HG03095 (cell line): ENCODE measurements around the gene MAML1.
"Not testable (repeated sequence)": the region's sequence is repeated elsewhere in the genome, so short reads cannot be mapped to it uniquely, and the experiment has no call there.

Experiments used
- ATAC-seq: cut with Tn5 transposase; IDR thresholded peaks from one replicate; pipeline ENCODE4 v1.9.1; 2021; ENCODE audit warnings: moderate library complexity; ENCODE audit not compliant: unreplicated experiment

Gene MAML1

DNA sequence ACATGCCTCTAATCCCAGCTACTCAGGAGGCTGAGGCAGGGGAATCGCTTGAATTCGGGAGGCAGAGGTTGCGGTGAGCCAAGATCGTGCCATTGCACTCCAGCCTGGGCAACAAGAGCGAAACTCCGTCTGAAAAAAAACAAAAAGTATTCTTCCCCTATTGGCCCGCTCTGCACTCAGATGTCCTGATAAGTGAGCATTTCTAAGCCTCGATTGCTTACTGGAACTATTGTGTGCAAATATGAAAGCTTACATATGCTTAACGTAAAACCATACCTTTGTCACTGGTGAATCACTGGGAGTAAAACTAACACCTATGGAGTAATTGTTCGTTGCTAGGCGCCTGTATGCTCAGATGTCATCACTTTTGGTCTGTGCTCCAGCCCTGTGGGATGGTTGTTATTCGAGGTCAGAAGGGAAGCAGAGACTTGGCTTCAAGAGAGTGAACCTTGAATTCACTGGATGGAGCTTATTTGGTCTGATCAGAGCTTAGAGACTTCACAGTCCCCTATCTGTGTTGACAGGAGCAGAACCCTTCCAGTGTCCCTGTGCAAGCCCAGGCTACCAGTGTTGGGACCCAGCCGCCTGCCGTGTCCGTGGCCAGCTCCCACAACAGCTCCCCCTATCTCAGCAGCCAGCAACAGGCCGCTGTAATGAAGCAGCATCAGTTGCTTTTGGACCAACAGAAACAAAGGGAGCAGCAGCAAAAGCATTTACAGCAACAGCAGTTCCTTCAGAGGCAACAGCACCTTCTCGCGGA is 35.9 kb downstream of the MAML1 start:
- no peak for ATAC-seq

DNA sequence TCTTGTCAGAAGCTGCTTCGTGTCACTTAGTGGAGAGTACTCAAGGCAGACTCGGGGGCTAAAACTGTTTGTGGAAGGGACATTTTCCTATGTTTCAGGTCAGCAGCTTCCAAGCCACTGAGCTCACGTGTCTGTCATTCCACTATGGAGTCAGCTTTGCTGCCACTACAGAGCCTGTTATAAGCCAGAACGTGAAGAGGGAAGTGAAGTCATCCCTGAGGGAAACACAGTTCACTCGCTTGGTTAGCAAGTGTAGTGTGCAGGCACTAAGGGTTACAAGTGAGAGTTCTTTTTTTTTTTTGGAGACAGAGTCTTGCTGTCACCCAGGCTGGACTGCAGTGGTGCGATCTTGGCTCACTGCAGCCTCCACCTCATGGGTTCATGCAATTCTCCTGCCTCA is 36.6 kb downstream of the MAML1 start:
- no peak for ATAC-seq

DNA sequence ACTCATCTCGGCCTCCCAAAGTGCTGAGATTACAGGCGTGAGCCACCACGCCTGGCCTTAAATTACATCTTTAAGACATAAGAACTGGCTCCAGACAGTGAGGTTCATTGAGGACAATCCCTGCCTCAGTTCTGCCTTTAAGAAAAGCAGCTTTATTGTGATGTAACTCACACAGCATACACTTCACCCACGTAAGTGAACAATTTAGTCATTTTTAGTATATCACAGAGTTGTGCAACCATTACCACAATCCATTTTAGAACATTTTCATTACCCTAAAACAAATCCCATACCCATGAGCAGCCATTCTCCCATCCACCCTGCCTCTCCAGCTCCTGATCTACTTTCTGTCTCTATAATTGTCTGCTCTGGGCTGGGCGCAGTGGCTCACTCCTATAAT is 37.2 kb downstream of the MAML1 start:
- ATAC-seq, result no peak

GRCh38 chr5:179771311-179771895 is 38.8 kb downstream of the MAML1 start:
- ATAC-seq, result no peak

GRCh38 chr5:179772351-179772750 is 39.7 kb downstream of the MAML1 start:
- no peak for ATAC-seq

DNA sequence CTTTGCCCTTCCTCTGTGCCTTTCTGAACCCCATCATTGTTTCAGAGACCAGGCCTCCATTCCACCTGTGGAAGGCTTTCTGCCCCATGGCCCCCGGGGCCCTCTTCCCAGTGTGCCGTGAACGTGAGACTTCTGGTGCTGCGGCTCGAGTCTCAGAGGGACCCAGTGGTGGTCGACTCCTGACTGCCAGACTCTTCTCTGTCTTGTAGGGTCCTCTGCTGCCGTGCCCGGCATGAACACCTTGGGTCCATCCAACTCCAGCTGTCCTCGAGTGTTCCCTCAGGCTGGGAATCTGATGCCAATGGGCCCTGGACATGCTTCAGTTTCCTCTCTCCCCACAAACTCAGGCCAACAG is 41.0 kb downstream of the MAML1 start:
- ATAC-seq, result no peak

GRCh38 chr5:179774442-179774841 is 41.8 kb downstream of the MAML1 start:
- no peak for ATAC-seq

- ATAC-seq, result no peak
Observed at GRCh38 chr5:179776411-179776938, 43.9 kb downstream of the MAML1 start.

DNA sequence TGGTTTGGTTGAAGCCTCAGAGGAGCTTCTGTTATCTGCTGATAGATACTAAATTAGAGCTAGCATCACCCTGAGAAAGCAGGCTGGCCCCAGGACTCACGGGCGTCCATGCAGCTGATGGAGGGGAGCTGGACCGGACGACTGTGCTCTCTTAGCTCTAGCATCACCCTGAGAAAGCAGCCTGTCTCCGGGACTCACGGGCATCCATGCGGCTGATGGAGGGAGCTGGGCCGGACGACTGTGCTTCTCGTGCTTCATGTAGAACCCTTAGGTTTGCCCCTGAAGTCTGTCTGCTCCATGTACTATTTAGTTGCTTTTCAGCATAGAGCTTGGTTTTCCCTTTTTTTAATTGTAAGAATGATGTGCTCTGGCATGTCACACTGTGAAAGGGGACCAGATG is 44.8 kb downstream of the MAML1 start:
- no peak for ATAC-seq

DNA sequence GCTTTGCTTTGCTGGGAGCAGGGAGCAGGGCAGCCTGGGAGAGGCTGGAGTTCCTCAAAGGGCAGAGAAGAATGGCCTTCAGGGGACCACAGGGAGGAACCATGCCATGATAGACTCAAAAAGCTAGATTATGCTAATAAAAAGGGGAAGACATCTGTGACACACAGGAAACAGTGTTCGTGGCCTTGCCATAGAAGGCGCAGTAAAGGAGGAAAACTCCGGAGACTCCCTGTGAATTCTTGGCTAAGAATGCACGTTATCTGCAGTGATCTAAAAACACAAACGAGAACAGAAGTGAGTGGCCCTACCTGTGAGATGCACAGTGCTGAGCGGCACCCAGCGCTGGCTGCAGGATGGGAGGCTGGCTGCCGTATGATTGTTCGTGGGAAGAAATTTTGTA is 45.3 kb downstream of the MAML1 start:
- ATAC-seq, result no peak

DNA sequence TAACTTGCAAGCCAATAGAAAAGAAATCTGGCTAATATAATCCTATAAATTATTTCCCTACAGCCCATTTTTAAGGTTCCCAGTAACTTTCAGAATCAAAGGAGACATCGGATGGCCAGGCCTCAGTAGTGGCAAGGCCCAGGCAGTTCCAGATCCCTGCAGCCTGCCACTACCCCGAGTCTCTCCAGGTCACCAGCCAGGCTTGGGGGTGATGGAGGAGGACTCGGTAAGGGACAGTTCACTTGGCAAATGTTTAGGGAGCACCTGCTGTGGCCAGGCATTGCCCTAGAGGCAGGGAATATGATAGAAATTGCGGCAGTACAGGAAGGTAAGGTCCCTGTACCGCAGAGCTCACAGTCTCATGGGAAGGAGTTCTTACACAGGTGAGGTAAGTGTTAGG is 46.0 kb downstream of the MAML1 start:
- no peak for ATAC-seq

GRCh38 chr5:179779826-179780225 is 47.2 kb downstream of the MAML1 start:
- no peak for ATAC-seq

DNA sequence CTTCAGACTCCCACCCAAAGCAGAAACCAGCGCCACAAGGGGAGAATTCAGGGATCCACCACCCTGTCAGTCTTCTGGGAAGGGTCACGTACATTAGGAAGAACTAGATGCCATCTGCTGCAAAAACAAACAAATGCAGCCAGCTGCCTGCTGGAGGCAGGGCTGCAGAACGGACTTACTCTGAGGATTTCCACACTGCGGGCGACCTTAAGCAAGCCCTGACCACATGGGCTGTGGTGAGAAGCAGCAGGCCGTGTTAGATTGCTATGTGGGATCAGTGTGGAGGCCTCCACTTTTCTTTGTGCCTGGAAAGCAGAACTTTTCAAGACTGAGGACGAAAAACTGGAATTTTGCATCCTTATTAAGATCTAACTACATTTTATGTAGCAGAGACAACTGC is 47.7 kb downstream of the MAML1 start:
- no peak for ATAC-seq

GRCh38 chr5:179781846-179782245 is 49.2 kb downstream of the MAML1 start:
- ATAC-seq, result no peak

GRCh38 chr5:179783128-179783527 is 50.5 kb downstream of the MAML1 start:
- ATAC-seq, result no peak

DNA sequence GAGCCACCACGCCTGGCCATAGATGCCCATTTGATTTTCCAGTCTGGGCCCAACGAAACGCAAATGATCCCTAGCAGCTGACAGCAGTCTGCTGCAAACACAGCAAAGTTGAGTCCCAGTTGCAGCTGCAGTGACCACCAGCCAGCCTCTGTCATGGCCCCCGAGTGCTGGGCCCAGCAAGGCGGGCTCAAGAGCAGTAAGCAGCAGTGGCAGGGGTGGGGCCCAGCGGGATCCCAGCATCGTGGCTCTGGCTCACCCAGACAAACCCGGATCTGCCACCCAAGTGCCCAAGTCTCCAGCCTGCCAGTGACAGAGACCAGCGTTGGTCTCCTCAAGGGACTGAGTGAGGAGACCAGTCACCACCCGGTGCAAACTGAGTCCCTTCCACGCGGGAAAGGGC is 54.2 kb downstream of the MAML1 start:
- no peak for ATAC-seq

- ATAC-seq, result no peak
Observed at GRCh38 chr5:179788193-179788854, 55.7 kb downstream of the MAML1 start.

- not testable (repeated sequence) for ATAC-seq
Observed at GRCh38 chr5:179789278-179789677, 56.7 kb downstream of the MAML1 start.

DNA sequence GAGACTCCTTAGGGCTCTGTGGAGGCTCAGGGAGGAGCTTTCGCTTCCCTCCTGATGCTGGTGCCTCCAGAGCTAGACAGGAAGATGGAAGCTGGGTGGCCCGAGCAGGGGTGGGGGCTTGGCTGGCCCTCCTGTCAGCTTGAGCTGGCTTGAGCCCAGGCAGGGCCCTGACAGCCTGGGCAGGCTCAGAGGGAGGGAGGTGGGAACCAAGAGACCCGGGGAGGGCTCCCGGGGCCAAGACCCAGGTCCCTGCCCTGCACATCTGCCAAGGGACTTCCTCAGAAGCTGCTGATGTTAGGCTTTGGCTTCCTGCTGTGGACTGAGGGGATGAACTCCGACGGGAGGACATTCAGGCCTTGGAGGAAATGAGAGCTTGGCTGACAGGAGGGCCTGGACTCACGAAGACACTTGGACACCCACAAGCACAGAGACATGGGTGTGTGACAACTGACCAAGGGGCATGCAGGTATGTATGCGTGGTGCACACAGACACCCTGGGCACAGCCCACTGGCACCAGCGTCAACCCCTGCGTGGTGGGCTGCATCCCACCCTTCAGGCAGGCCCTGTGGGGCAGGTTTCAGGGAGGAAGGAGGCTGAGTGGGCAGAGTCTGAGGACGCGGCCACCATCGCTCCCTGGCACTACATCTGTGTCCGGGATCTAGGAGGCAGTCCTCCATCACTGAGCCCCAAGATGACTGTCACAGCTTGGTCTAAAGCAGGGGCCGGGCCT is 59.4 kb downstream of the MAML1 start:
- no peak for ATAC-seq

GRCh38 chr5:179792612-179793467 is 60.2 kb downstream of the MAML1 start:
- no peak for ATAC-seq
